SK-N-SH (cell line): ENCODE results near the gene ADAMTS3. TPM values are rescaled to one million over a fixed set of nuclear protein-coding genes. Genes with fewer than 3 reads are reported as not detected.

Experiments
- CTCF ChIA-PET: fragments of 300-600, 350-600 bp; formaldehyde crosslinking; extraction: SDS; loops from one replicate; lab custom pipeline; 2021; lab: Yijun Ruan, JAX
- POLR2A ChIA-PET: fragments of 350-600 bp; sonication (Branson Sonifier 250); formaldehyde crosslinking; extraction: SDS; loops from one replicate; lab custom pipeline; 2020; ENCODE audit warnings: antibody characterized with exemption, inconsistent platforms; lab: Yijun Ruan, JAX
- DNase-seq: peaks from one replicate; pipeline ENCODE4 v3.0.0; 2012
- H2AFZ ChIP-seq: fragments of 200-600 bp; sonication (generic); 2 replicates; pipeline ENCODE4 v1.8.1; 2016; ENCODE audit warnings: antibody characterized with exemption, mild to moderate bottlenecking, low read depth
- H3F3A ChIP-seq: fragments of 200-600 bp; sonication (generic); replicated peaks from 2 replicates; pipeline ENCODE3; 2016; ENCODE audit warnings: antibody characterized with exemption, mild to moderate bottlenecking; ENCODE audit not compliant: insufficient read depth
- H3K27ac ChIP-seq, 2 experiments: fragments of 200-500 bp in 1 of 2; fragments of 200-600 bp in 1 of 2; sonication (Bioruptor generic) in 1 of 2; sonication (generic), shearing (Covaris generic) in 1 of 2; 2 replicates each; pipeline versions ENCODE4 v1.5.1 to v1.6.1; 2014 to 2016; ENCODE audit warnings: low read depth in 2 of 2, inconsistent platforms in 1 of 2, low read length in 1 of 2, mild to moderate bottlenecking in 1 of 2, mixed read lengths in 1 of 2
- H3K27me3 ChIP-seq: fragments of 200-600 bp; sonication (generic), shearing (Covaris generic); 2 replicates; pipeline ENCODE4 v1.6.1; 2016; ENCODE audit warnings: mixed run types; ENCODE audit not compliant: insufficient read depth
- H3K36me3 ChIP-seq, 2 experiments: fragments of 200-500 bp in 1 of 2; fragments of 200-600 bp in 1 of 2; sonication (Bioruptor generic) in 1 of 2; sonication (generic) in 1 of 2; replicated peaks in 1 of 2; 2 replicates each; pipeline versions ENCODE3 to v1.5.1; 2014 to 2016; ENCODE audit warnings: low read length in 1 of 2, mild to moderate bottlenecking in 1 of 2; ENCODE audit not compliant: insufficient read depth in 2 of 2, control insufficient read depth in 1 of 2
- H3K4me1 ChIP-seq, 2 experiments: fragments of 200-500 bp in 1 of 2; fragments of 200-600 bp in 1 of 2; sonication (Bioruptor generic) in 1 of 2; sonication (generic), shearing (Covaris generic) in 1 of 2; 2 replicates each; pipeline versions ENCODE4 v1.5.1 to v1.6.1; 2014 to 2016; ENCODE audit warnings: low read depth in 1 of 2, low read length in 1 of 2, mixed run types in 1 of 2; ENCODE audit not compliant: insufficient read depth in 2 of 2, control insufficient read depth in 1 of 2
- H3K4me2 ChIP-seq: fragments of 200-600 bp; sonication (generic), shearing (Covaris generic); 2 replicates; pipeline ENCODE4 v1.6.1; 2017; ENCODE audit warnings: mixed run types
- H3K4me3 ChIP-seq, 2 experiments: fragments of 200-500 bp in 1 of 2; fragments of 200-600 bp in 1 of 2; sonication (Bioruptor generic) in 1 of 2; sonication (generic), shearing (Covaris generic) in 1 of 2; 2 replicates each; pipeline versions ENCODE4 v1.5.1 to v1.8.1; 2014 to 2016; ENCODE audit warnings: low read depth in 2 of 2, inconsistent platforms in 1 of 2, low read length in 1 of 2, mild to moderate bottlenecking in 1 of 2, mixed read lengths in 1 of 2, moderate library complexity in 1 of 2
- H3K79me2 ChIP-seq: fragments of 200-600 bp; sonication (generic); 2 replicates; pipeline ENCODE4 v1.8.1; 2017; ENCODE audit warnings: mild to moderate bottlenecking; ENCODE audit not compliant: insufficient read depth
- H3K9ac ChIP-seq: fragments of 200-600 bp; sonication (generic); 2 replicates; pipeline ENCODE4 v1.6.1; 2017; ENCODE audit warnings: mixed run types
- H3K9me2 ChIP-seq: fragments of 200-600 bp; sonication (generic); 2 replicates; pipeline ENCODE4 v1.6.1; 2017; ENCODE audit warnings: mixed run types
- H3K9me3 ChIP-seq: fragments of 200-600 bp; sonication (generic); 2 replicates; pipeline ENCODE4 v1.6.1; 2017; ENCODE audit warnings: mixed run types, mild to moderate bottlenecking, moderate library complexity
- H4K20me1 ChIP-seq: fragments of 200-600 bp; sonication (generic); 2 replicates; pipeline ENCODE4 v1.6.1; 2017; ENCODE audit warnings: mild to moderate bottlenecking, mixed run types; ENCODE audit not compliant: insufficient read depth
- ELF1 ChIP-seq: IDR thresholded peaks from 2 replicates; pipeline ENCODE4 v1.4.0; 2012
- EP300 ChIP-seq, 2 experiments: IDR thresholded peaks; 2 replicates each; pipeline versions ENCODE4 v1.4.0 to v1.6.1; 2012; ENCODE audit warnings: borderline replicate concordance in 1 of 2, low read depth in 1 of 2, low read length in 1 of 2
- FOXJ3 ChIP-seq: sonication (generic); formaldehyde crosslinking; IDR thresholded peaks from 2 replicates; pipeline ENCODE4 v1.5.1; 2020; ENCODE audit warnings: mild to moderate bottlenecking, missing genetic modification reagents
- FOXM1 ChIP-seq: IDR thresholded peaks from 2 replicates; pipeline ENCODE4 v1.4.0; 2012; ENCODE audit warnings: low read depth, mild to moderate bottlenecking
- GATA2 ChIP-seq: sonication (generic); formaldehyde crosslinking; IDR thresholded peaks from 2 replicates; pipeline ENCODE4 v1.5.0; 2020; ENCODE audit warnings: mild to moderate bottlenecking, missing genetic modification reagents
- JUND ChIP-seq: IDR thresholded peaks from 2 replicates; pipeline ENCODE4 v1.4.0; 2012
- PBX3 ChIP-seq: IDR thresholded peaks from 2 replicates; pipeline ENCODE4; 2012
- RCOR1 ChIP-seq: fragments of 150-350 bp; IDR thresholded peaks from 2 replicates; pipeline ENCODE4 v1.6.1; 2017; ENCODE audit warnings: antibody characterized with exemption, low read length
- RFX5 ChIP-seq: IDR thresholded peaks from 2 replicates; pipeline ENCODE4 v1.6.1; 2012; ENCODE audit warnings: mild to moderate bottlenecking, improper control_type of control experiment, low read length
- RXRA ChIP-seq: IDR thresholded peaks from 2 replicates; pipeline ENCODE4 v1.4.0; 2012; ENCODE audit warnings: low read depth, mild to moderate bottlenecking, borderline replicate concordance
- SIN3A ChIP-seq: IDR thresholded peaks from 2 replicates; pipeline ENCODE4 v1.6.1; 2012; ENCODE audit warnings: low read depth, mild to moderate bottlenecking, low read length, moderate library complexity, borderline replicate concordance
- SMC3 ChIP-seq: IDR thresholded peaks from 2 replicates; pipeline ENCODE4 v1.6.1; 2012; ENCODE audit warnings: low read depth, low read length, improper control_type of control experiment
- TCF12 ChIP-seq: IDR thresholded peaks from 2 replicates; pipeline ENCODE4 v1.4.0; 2012
- TEAD4 ChIP-seq: IDR thresholded peaks from 2 replicates; pipeline ENCODE4 v1.4.0; 2012; ENCODE audit warnings: mild to moderate bottlenecking, borderline replicate concordance; ENCODE audit not compliant: insufficient read depth
- YY1 ChIP-seq: IDR thresholded peaks from 2 replicates; pipeline ENCODE4 v1.4.0; 2012; ENCODE audit warnings: low read depth, mild to moderate bottlenecking
- WGBS: methylation state at CpG from one replicate; pipeline ENCODE4 v1.1.6; 2017; ENCODE audit warnings: low lambda C conversion rate; 5-methylcytosine and 5-hydroxymethylcytosine counted together
- polyA plus RNA-seq, 3 experiments: library from polyadenylated mRNA; depleted of rRNA; stranded (reverse); fragments of >200 nt; gene quantifications; 2 replicates each; pipeline ENCODE4 v1.2.3, GENCODE V29; 2012
- TF ChIP-seq, protein P1 (sequence below): fragments of 150-350 bp; IDR thresholded peaks from 2 replicates; pipeline ENCODE4 v1.6.1; 2017; ENCODE audit warnings: antibody characterized with exemption, low read length, low read depth, borderline replicate concordance
- TF ChIP-seq, protein P2 (sequence below): fragments of 150-350 bp; IDR thresholded peaks from 2 replicates; pipeline ENCODE4 v1.6.1; 2016; ENCODE audit warnings: mild to moderate bottlenecking, low read depth, low read length
- TF ChIP-seq, protein P3 (sequence below): IDR thresholded peaks from 2 replicates; pipeline ENCODE4 v1.4.0; 2012; ENCODE audit warnings: low read depth, borderline replicate concordance

ADAMTS3 gene
- polyA plus RNA-seq, 1 of the 3 experiments (the other 2 are of a cell fraction), result 0.99 TPM

DNA sequence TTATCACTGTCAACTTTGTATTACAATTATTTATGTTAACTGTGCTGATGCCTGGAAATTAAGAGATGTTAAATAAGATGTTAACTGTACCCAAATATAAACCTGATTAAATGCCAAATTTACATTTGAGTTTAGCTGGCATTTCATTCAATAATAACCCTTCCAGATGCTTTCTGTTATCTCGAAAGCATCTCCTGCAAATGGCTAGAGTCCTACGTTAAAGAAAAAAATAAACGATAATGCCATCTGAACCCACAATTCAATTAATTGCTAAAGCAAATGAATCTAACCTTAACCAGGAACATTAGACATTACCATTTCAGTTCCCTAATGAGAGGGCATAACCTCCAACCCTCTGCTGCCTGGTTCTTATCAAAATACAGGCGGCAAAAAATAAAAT lies 145.0 kb downstream of the ADAMTS3 start (continued):
- TF ChIP-seq, protein P1, sequence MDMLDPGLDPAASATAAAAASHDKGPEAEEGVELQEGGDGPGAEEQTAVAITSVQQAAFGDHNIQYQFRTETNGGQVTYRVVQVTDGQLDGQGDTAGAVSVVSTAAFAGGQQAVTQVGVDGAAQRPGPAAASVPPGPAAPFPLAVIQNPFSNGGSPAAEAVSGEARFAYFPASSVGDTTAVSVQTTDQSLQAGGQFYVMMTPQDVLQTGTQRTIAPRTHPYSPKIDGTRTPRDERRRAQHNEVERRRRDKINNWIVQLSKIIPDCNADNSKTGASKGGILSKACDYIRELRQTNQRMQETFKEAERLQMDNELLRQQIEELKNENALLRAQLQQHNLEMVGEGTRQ, result no peak
- no peak for TF ChIP-seq YY1
- 0 out of 2 replicates have a peak, but pooled peaks have one; percentile 11 for TF ChIP-seq SMC3
- peak; percentile 82; the same call in 1 of the 2 replicates for TF ChIP-seq TCF12
- peak; percentile 90 for TF ChIP-seq FOXM1
- TF ChIP-seq FOXJ3, result 0 out of 2 replicates have a peak, but pooled peaks have one; percentile 20
- no peak for TF ChIP-seq SIN3A
- TF ChIP-seq TEAD4, result peak; percentile 76; the same call in 1 of the 2 replicates
- TF ChIP-seq, protein P2, sequence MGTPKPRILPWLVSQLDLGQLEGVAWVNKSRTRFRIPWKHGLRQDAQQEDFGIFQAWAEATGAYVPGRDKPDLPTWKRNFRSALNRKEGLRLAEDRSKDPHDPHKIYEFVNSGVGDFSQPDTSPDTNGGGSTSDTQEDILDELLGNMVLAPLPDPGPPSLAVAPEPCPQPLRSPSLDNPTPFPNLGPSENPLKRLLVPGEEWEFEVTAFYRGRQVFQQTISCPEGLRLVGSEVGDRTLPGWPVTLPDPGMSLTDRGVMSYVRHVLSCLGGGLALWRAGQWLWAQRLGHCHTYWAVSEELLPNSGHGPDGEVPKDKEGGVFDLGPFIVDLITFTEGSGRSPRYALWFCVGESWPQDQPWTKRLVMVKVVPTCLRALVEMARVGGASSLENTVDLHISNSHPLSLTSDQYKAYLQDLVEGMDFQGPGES, result no peak
- 0 out of 2 replicates have a peak, but pooled peaks have one; percentile 11 for TF ChIP-seq RXRA
- peak; percentile 4; the same call in 1 of the 2 replicates for TF ChIP-seq JUND
- peak; percentile 73 for TF ChIP-seq RCOR1
- TF ChIP-seq PBX3, result peak; percentile 42
- peak; percentile 18 to 93; a peak in 2 of 4 replicates for TF ChIP-seq EP300 (IDR thresholded peaks at IDR 0.05; ENCODE audit: borderline replicate concordance in 1 of 2, low read depth in 1 of 2, low read length in 1 of 2)

- Histone ChIP-seq H3K9ac (no peak overlapping the region), H3K79me2 (no peaks in the 10 kb centered on the region), H3K4me2 (no peak overlapping the region), H2AFZ (no peak overlapping the region), H3K9me3 (no peaks in the 10 kb centered on the region), H3K27ac (peak overlapping the region in 1 of 2 experiments; percentile 96; a peak in 2 of 4 replicates), H3F3A (peaks cover 8% of the 10 kb centered on the region), H3K9me2 (no peaks in the 10 kb centered on the region), H3K36me3 (no peaks in the 10 kb centered on the region), H3K4me1 (peaks cover 5 to 31% of the 10 kb centered on the region in 2 experiments; a peak in 3 of 4 replicates), H4K20me1 (no peaks in the 10 kb centered on the region), H3K4me3 (no peak overlapping the region), H3K27me3 (no peaks in the 10 kb centered on the region)
- CTCF ChIA-PET, result interaction anchor here (3.0 kb wide), 1 partner anchor 96 kb away, joined by 15 read pairs; no protein-coding TSS in a partner anchor
- no peak for DNase-seq
- POLR2A ChIA-PET, result interaction anchor here (0.6 kb wide), 1 partner anchor 29 kb away, joined by 3 read pairs; no protein-coding TSS in a partner anchor
- no peak for TF ChIP-seq ELF1
- no peak for TF ChIP-seq EP300 (IDR thresholded peaks at IDR 0.05; ENCODE audit: borderline replicate concordance in 1 of 2, low read depth in 1 of 2, low read length in 1 of 2)
- TF ChIP-seq GATA2 (CRISPR knock-in tag), result no peak
- TF ChIP-seq, protein P3, sequence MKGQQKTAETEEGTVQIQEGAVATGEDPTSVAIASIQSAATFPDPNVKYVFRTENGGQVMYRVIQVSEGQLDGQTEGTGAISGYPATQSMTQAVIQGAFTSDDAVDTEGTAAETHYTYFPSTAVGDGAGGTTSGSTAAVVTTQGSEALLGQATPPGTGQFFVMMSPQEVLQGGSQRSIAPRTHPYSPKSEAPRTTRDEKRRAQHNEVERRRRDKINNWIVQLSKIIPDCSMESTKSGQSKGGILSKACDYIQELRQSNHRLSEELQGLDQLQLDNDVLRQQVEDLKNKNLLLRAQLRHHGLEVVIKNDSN, result no peak
- no peak for TF ChIP-seq RFX5
- 83% methylated on average over 2 of the region's 2 CpGs for WGBS
Observed at GRCh38 chr4:72422416-72422815, 146.6 kb downstream of the ADAMTS3 start.
